ENCODE measurements around the gene IFIT3.

DNA sequence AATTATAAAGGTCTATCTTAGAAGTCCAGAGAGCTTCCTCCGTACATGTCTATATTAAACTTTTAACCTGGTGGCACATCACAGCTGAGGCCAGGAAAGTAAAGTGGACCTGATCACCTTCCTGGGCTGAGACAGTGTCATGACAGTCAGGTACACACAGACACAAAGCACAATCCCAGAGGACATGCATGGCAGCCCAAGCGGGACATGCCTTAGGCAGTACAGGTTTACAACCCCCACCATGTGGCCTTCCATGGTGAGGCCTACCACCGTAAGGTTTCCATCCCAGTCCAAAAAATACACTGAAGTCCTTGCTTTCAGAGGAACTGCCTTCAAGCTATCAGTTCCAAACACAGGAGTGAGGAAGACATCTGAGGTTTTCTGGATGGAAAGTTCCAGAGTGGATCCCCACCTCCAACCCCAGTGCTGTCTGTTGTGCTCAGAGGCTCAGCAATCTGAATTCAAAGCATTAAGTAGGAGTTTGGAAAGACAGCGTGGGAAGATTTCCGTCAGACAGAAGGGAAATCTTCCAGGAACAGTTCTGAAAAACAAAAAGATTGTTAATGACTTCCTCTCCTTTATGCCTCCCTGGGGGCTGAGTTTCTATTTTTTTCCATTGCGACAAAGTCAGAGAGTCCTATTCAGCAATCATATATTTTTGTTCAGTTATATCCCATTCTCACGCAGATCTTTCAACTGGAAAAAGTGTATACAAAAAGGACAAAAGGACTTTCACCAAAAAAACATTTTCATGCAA is 20.1 kb downstream of the IFIT3 start:
- no peak for TF ChIP-seq EZH2phosphoT487 (IDR thresholded peaks at IDR 0.05; ENCODE audit: unreplicated experiment)
- no peak for TF ChIP-seq CREB1 (CRISPR knock-in tag; IDR thresholded peaks at IDR 0.05; ENCODE audit: low read depth)
- TF ChIP-seq, protein P1, sequence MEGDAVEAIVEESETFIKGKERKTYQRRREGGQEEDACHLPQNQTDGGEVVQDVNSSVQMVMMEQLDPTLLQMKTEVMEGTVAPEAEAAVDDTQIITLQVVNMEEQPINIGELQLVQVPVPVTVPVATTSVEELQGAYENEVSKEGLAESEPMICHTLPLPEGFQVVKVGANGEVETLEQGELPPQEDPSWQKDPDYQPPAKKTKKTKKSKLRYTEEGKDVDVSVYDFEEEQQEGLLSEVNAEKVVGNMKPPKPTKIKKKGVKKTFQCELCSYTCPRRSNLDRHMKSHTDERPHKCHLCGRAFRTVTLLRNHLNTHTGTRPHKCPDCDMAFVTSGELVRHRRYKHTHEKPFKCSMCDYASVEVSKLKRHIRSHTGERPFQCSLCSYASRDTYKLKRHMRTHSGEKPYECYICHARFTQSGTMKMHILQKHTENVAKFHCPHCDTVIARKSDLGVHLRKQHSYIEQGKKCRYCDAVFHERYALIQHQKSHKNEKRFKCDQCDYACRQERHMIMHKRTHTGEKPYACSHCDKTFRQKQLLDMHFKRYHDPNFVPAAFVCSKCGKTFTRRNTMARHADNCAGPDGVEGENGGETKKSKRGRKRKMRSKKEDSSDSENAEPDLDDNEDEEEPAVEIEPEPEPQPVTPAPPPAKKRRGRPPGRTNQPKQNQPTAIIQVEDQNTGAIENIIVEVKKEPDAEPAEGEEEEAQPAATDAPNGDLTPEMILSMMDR (conservative IDR thresholded peaks at IDR 0.05; ENCODE audit: low read depth in 2 of 2) = no peak
- TF ChIP-seq EZH2 (IDR thresholded peaks at IDR 0.05; ENCODE audit: low read depth, unreplicated experiment) = no peak
- TF ChIP-seq, protein P2, sequence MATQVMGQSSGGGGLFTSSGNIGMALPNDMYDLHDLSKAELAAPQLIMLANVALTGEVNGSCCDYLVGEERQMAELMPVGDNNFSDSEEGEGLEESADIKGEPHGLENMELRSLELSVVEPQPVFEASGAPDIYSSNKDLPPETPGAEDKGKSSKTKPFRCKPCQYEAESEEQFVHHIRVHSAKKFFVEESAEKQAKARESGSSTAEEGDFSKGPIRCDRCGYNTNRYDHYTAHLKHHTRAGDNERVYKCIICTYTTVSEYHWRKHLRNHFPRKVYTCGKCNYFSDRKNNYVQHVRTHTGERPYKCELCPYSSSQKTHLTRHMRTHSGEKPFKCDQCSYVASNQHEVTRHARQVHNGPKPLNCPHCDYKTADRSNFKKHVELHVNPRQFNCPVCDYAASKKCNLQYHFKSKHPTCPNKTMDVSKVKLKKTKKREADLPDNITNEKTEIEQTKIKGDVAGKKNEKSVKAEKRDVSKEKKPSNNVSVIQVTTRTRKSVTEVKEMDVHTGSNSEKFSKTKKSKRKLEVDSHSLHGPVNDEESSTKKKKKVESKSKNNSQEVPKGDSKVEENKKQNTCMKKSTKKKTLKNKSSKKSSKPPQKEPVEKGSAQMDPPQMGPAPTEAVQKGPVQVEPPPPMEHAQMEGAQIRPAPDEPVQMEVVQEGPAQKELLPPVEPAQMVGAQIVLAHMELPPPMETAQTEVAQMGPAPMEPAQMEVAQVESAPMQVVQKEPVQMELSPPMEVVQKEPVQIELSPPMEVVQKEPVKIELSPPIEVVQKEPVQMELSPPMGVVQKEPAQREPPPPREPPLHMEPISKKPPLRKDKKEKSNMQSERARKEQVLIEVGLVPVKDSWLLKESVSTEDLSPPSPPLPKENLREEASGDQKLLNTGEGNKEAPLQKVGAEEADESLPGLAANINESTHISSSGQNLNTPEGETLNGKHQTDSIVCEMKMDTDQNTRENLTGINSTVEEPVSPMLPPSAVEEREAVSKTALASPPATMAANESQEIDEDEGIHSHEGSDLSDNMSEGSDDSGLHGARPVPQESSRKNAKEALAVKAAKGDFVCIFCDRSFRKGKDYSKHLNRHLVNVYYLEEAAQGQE (IDR thresholded peaks at IDR 0.05; ENCODE audit: unreplicated experiment) = no peak
- TF ChIP-seq JUNB (IDR thresholded peaks at IDR 0.05; ENCODE audit: unreplicated experiment) = no peak
- TF ChIP-seq NANOG (IDR thresholded peaks at IDR 0.05; ENCODE audit: borderline replicate concordance) = no peak
- no peak for TF ChIP-seq POLR2AphosphoS5 (IDR thresholded peaks at IDR 0.05; ENCODE audit: low read depth)
- TF ChIP-seq STAT1 (IDR thresholded peaks at IDR 0.05; ENCODE audit: unreplicated experiment) = no peak
- TF ChIP-seq ZNF331 (CRISPR knock-in tag; IDR thresholded peaks at IDR 0.05; ENCODE audit: low read depth) = no peak

Data from GM23338 (cell line).